ENCODE data around the gene MBD6.
"Not testable (repeated sequence)": the region's sequence is repeated elsewhere in the genome, so short reads cannot be mapped to it uniquely, and the experiment has no call there.

The MBD6 gene

GRCh38 chr12:57514720-57515407, 7.8 kb upstream of the MBD6 start:
- DNase-seq (ENCODE audit: low read depth in 2 of 2), result no peak

GRCh38 chr12:57515408-57515933, 7.2 kb upstream of the MBD6 start:
- DNase-seq (ENCODE audit: low read depth in 2 of 2), result no peak

GRCh38 chr12:57515934-57516541, 6.6 kb upstream of the MBD6 start:
- DNase-seq (ENCODE audit: low read depth in 2 of 2), result no peak

- no peak for DNase-seq (ENCODE audit: low read depth in 2 of 2)
Observed at GRCh38 chr12:57516617-57517153, 5.9 kb upstream of the MBD6 start.

DNA sequence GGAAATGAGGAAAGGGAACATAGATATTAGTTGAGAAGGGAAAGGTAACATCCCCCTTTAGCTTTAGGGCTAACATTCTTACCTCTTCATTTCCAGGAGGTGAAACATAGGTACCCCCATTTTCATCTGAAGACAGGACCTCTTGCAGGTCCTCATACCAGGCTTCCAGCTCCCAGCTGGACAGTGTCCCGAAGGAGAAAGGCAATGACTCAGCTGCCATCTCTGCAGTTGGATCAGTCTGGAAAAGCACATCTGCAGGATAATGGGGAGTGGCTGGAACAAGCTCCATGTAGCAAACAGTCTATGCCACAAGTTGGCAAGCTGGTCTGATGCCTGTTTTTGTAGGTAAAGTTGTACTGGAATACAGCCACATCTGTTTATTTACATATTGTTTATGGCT, 5.4 kb upstream of the MBD6 start:
- no peak for DNase-seq (ENCODE audit: low read depth in 2 of 2)

GRCh38 chr12:57517718-57518117, 4.9 kb upstream of the MBD6 start:
- DNase-seq (ENCODE audit: low read depth in 2 of 2), result not testable (repeated sequence)

- DNase-seq (ENCODE audit: low read depth in 2 of 2), result no peak
Observed at GRCh38 chr12:57518176-57518919, 4.3 kb upstream of the MBD6 start.

DNA sequence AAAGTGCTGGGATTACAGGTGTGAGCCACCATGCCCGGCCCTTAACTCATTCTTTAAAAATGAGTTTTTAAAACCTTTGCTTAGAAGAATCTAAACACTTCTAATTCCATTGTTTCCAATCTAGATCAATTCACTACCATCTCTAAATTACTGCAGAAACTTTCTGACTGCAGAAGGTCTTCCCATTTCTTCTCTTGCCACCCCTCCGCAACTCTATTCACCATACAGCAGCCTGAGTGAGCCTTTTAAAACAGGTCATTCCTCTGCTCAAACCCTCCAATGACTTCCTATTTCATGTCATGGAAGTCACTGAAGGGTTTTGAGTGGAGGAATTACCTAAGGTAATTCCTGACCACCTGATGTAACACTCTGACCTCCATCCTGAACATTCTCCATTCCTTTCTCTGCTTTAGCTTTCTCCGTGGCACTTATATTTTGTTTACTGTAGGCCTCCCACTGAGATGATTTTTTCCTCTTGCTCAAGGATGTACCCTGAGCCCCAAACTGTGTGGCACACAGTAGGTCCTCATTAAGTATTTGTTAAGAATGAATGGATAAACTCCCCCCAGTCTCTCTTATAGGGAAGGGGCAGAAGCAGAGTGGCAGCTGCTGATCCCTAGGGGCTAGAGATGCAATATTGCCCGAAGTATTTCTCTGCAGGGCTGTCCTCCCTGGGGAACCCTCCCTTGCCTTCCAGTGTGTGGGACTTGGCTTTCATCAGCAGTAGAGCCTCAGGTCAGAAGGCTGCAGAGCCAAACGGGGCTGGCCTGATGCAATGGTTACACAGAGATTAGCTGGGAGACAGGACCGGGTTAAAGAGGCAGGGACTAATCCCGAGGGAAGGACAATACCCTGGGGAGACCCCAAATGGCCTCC, 3.5 kb upstream of the MBD6 start:
- DNase-seq (ENCODE audit: low read depth in 2 of 2), result no peak

GRCh38 chr12:57519796-57520052, 2.9 kb upstream of the MBD6 start:
- peak in 1 of 2 donors; percentile 9 for DNase-seq (ENCODE audit: low read depth in 2 of 2)

DNA sequence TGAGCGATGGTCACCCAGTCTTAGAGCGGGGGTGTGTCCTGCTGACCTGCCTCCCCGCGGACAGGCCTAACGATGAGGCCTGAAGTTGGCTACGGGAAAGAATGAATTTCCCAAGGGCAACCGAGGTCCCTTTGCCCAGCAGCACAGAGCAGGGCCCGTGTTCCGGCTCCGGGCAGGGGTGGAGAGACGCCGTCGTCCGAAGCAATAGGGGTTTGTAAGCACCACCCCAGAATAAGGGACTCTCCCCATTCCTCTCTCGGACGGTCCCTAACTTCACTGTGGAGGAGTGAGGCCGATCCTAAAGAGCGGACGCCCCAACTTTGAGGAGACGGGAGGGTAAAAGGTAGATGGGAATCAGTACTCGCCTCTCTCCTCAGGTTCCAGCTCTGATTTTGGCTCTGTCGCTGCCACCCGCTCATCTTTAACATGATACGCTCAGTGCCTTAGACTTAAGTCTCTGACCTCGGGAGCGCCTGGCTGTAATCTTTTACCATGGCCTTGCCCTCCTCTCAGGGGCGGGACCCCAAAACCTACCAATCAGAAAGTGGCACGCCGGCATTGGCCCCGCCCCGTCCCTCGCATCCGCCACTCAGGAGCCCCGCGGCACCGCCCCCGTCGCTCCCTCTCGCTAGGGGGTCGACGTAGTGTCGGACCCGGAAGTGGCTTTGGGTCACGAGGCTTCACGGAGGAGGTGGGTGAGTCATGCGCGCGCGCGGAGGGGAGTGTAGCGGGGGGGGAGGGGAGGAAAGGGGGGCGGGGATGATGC, 2.4 kb upstream of the MBD6 start, which contains the start of gene DDIT3:
TSS of gene DDIT3 (minus strand) at position 462 of the 766 bp plus-strand sequence. CDS start 3,108 bp downstream, outside the sequence.
- peak; percentile 99 to 100 for DNase-seq (ENCODE audit: low read depth in 2 of 2)

DNA sequence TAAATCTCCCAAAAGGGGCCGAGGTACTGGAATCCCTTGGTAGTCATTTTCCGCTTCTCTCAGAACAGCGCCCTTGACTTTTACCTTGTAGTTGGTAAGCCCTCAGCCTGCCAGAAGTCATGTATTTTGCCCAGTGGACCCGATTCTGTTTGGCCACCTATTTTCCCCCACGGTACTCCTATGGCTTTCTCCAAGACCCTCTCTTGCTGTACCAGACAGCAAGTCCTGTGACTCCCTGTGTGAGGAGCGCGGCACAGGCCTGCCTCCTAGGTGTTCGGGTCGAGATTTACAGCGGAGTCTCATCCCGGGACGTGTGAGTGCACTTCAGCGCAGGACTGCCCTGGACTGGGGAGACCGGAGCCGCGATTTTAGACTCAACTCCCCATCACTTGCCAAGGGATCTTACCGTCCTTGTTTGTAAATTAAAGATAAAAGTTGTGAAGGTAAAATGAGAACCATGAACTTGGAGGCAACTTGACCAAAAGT, 1.1 kb upstream of the MBD6 start:
- DNase-seq (ENCODE audit: low read depth in 2 of 2), result no peak

GRCh38 chr12:57522887-57523705, 472 bp downstream of the MBD6 start:
- no peak for DNase-seq (ENCODE audit: low read depth in 2 of 2)

- DNase-seq (ENCODE audit: low read depth in 2 of 2), result no peak
Observed at GRCh38 chr12:57523706-57524614, 1.3 kb downstream of the MBD6 start.

- no peak for DNase-seq (ENCODE audit: low read depth in 2 of 2)
Observed at GRCh38 chr12:57524814-57525614, 2.4 kb downstream of the MBD6 start.

DNA sequence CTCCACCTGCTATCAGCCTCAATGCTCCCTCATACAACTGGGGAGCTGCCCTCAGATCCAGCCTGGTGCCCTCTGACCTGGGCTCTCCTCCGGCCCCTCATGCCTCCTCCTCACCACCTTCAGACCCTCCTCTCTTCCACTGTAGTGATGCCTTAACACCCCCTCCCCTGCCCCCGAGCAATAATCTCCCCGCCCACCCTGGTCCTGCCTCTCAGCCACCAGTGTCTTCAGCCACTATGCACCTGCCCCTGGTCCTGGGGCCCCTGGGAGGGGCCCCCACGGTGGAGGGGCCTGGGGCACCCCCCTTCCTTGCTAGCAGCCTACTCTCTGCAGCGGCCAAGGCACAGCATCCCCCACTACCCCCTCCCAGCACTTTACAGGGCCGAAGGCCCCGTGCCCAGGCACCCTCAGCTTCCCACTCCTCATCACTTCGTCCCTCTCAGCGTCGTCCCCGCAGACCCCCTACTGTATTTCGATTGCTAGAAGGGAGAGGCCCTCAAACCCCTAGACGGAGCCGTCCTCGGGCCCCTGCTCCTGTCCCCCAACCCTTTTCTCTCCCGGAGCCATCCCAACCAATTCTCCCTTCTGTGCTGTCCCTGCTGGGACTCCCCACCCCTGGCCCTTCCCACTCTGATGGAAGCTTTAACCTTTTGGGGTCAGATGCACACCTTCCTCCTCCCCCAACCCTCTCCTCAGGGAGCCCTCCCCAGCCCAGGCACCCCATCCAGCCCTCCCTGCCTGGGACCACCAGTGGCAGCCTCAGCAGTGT, 3.2 kb downstream of the MBD6 start:
- no peak for DNase-seq (ENCODE audit: low read depth in 2 of 2)

DNA sequence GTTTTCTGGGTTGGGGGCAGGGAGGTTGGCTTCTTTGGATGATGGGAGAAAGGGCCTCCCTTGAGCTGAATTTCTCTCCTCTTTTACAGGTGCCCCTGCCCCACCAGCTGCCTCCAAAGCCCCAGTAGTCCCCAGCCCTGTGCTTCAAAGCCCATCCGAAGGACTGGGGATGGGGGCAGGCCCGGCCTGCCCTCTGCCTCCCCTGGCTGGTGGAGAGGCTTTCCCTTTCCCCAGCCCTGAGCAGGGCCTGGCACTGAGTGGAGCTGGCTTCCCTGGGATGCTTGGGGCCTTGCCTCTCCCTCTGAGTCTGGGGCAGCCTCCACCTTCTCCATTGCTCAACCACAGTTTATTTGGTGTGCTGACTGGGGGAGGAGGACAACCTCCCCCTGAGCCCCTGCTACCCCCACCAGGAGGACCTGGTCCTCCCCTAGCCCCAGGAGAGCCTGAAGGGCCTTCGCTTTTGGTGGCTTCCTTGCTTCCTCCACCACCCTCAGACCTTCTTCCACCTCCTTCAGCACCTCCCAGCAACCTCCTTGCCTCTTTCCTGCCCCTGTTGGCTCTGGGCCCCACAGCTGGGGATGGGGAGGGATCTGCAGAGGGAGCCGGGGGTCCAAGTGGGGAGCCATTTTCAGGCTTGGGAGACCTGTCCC, 4.0 kb downstream of the MBD6 start:
- DNase-seq (ENCODE audit: low read depth in 2 of 2), result no peak

GRCh38 chr12:57527184-57527583, 4.6 kb downstream of the MBD6 start:
- no peak for DNase-seq (ENCODE audit: low read depth in 2 of 2)

Data from stimulated activated CD4-positive, alpha-beta T cell treated with anti-CD3 and anti-CD28 coated beads, Interleukin-4, amount 100 ng/mL, for 48 hours (primary cell).